Mucosa of stomach (tissue), 1 donor: ENCODE measurements around the gene RGS14.

Experiments used
- H3K27me3 ChIP-seq: one replicate; pipeline ENCODE4 v1.7.0; 2013; ENCODE audit warnings: mild to moderate bottlenecking, low read length; ENCODE audit not compliant: control insufficient read depth, insufficient read depth
- H3K36me3 ChIP-seq: one replicate; pipeline ENCODE4 v1.7.0; 2013; ENCODE audit warnings: low read length; ENCODE audit not compliant: control insufficient read depth, insufficient read depth
- H3K4me1 ChIP-seq: one replicate; pipeline ENCODE4 v1.7.0; 2013; ENCODE audit warnings: mild to moderate bottlenecking, low read length; ENCODE audit not compliant: control insufficient read depth, insufficient read depth
- H3K4me3 ChIP-seq: one replicate; pipeline ENCODE4 v1.7.0; 2013; ENCODE audit warnings: low read length
- H3K9ac ChIP-seq: one replicate; pipeline ENCODE4 v1.7.0; 2013; ENCODE audit warnings: mild to moderate bottlenecking, low read length, moderate library complexity
- H3K9me3 ChIP-seq: one replicate; pipeline ENCODE4 v1.7.0; 2013; ENCODE audit warnings: mild to moderate bottlenecking, low read length, moderate library complexity; ENCODE audit not compliant: control insufficient read depth
- donor health status: Pancreatic carcinoma.

The RGS14 gene

GRCh38 chr5:177363565-177363964, 5.8 kb downstream of the RGS14 start:
- Histone ChIP-seq H3K4me1 (peaks cover 56% of the 10 kb centered on the region), H3K36me3 (no peaks in the 10 kb centered on the region), H3K27me3 (no peaks in the 10 kb centered on the region), H3K9ac (no peak overlapping the region), H3K9me3 (no peaks in the 10 kb centered on the region), H3K4me3 (peak overlapping the region; percentile 31)

- no peaks in the 10 kb centered on the region for H3K27me3 ChIP-seq
- peaks cover 56% of the 10 kb centered on the region for H3K4me1 ChIP-seq
- no peak overlapping the region for H3K9ac ChIP-seq
- no peaks in the 10 kb centered on the region for H3K36me3 ChIP-seq
- H3K4me3 ChIP-seq: no peak overlapping the region
- no peaks in the 10 kb centered on the region for H3K9me3 ChIP-seq
Observed at GRCh38 chr5:177364159-177364962, 6.6 kb downstream of the RGS14 start.

- H3K36me3 ChIP-seq: no peaks in the 10 kb centered on the region
- H3K4me3 ChIP-seq: no peak overlapping the region
- H3K9me3 ChIP-seq: no peaks in the 10 kb centered on the region
- peaks cover 66% of the 10 kb centered on the region for H3K4me1 ChIP-seq
- no peaks in the 10 kb centered on the region for H3K27me3 ChIP-seq
- H3K9ac ChIP-seq: peak overlapping the region; percentile 69
Observed at GRCh38 chr5:177365845-177366527, 8.3 kb downstream of the RGS14 start.

DNA sequence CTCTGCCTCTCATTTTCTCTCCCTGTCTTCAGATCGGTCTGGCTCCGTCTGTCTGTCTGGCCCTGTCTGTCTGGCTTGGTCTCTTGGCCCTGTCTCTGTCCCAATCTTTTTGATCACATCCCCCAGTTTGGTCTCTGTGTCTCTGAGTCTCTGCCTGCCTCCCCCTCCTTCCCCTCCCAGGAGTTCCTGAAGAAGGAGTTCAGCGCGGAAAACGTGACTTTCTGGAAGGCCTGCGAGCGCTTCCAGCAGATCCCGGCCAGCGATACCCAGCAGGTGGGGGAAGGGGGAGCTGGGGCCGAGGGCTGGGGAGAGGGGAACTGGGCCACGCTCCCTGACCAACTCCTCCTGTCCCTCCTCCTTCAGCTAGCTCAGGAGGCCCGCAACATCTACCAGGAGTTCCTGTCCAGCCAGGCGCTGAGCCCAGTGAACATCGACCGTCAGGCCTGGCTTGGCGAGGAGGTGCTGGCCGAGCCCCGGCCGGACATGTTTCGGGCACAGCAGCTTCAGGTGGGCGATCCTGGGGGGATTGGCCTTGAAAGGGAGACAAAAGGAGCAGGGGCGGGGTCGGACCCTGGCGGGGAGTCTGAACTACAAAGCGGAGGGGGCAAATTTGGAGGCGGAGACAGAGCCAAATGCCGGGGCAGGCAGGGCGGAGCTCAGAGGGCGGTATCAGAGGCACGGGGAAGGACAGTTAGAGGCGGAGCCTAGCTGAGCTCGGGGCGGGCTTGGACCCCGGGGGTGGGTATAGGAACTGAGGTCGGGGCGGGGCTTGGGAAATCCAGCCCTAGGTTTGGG, 9.0 kb downstream of the RGS14 start:
- no peaks in the 10 kb centered on the region for H3K36me3 ChIP-seq
- H3K27me3 ChIP-seq: no peaks in the 10 kb centered on the region
- H3K4me3 ChIP-seq: peak overlapping the region; percentile 61
- peak overlapping the region; percentile 69 for H3K9ac ChIP-seq
- H3K9me3 ChIP-seq: no peaks in the 10 kb centered on the region
- H3K4me1 ChIP-seq: peaks cover 74% of the 10 kb centered on the region

DNA sequence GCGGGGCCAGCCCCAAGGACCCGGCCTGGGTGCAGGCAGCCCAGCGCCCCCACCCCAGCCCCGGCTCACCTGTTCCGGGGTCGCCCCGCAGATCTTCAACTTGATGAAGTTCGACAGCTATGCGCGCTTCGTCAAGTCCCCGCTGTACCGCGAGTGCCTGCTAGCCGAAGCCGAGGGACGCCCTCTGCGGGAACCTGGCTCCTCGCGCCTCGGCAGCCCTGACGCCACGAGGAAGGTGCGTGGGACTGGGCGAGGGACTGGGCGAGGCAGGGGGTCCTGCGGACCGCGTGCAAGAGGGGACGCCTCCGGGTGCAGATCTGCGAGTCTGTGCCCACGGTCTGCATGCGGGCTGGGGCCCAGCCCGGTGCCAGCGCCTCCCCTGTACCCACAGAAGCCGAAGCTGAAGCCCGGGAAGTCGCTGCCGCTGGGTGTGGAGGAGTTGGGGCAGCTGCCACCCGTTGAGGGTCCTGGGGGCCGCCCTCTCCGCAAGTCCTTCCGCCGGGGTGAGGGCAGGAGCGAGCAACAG, 9.7 kb downstream of the RGS14 start:
- H3K4me3 ChIP-seq: peak overlapping the region; percentile 61
- H3K9me3 ChIP-seq: no peaks in the 10 kb centered on the region
- peak overlapping the region; percentile 69 for H3K9ac ChIP-seq
- peaks cover 71% of the 10 kb centered on the region for H3K4me1 ChIP-seq
- H3K36me3 ChIP-seq: no peaks in the 10 kb centered on the region
- no peaks in the 10 kb centered on the region for H3K27me3 ChIP-seq

- no peaks in the 10 kb centered on the region for H3K9me3 ChIP-seq
- H3K36me3 ChIP-seq: no peaks in the 10 kb centered on the region
- H3K4me3 ChIP-seq: no peak overlapping the region
- H3K27me3 ChIP-seq: no peaks in the 10 kb centered on the region
- H3K9ac ChIP-seq: no peak overlapping the region
- H3K4me1 ChIP-seq: peaks cover 65% of the 10 kb centered on the region
Observed at GRCh38 chr5:177367981-177368868, 10.5 kb downstream of the RGS14 start.

- no peaks in the 10 kb centered on the region for H3K9me3 ChIP-seq
- no peaks in the 10 kb centered on the region for H3K36me3 ChIP-seq
- no peak overlapping the region for H3K4me3 ChIP-seq
- no peak overlapping the region for H3K9ac ChIP-seq
- peaks cover 61% of the 10 kb centered on the region for H3K4me1 ChIP-seq
- H3K27me3 ChIP-seq: no peaks in the 10 kb centered on the region
Observed at GRCh38 chr5:177368869-177369644, 11.3 kb downstream of the RGS14 start.

- peaks cover 61% of the 10 kb centered on the region for H3K4me1 ChIP-seq
- H3K4me3 ChIP-seq: no peak overlapping the region
- H3K9me3 ChIP-seq: no peaks in the 10 kb centered on the region
- no peaks in the 10 kb centered on the region for H3K36me3 ChIP-seq
- no peaks in the 10 kb centered on the region for H3K27me3 ChIP-seq
- no peak overlapping the region for H3K9ac ChIP-seq
Observed at GRCh38 chr5:177369645-177370440, 12.1 kb downstream of the RGS14 start.

DNA sequence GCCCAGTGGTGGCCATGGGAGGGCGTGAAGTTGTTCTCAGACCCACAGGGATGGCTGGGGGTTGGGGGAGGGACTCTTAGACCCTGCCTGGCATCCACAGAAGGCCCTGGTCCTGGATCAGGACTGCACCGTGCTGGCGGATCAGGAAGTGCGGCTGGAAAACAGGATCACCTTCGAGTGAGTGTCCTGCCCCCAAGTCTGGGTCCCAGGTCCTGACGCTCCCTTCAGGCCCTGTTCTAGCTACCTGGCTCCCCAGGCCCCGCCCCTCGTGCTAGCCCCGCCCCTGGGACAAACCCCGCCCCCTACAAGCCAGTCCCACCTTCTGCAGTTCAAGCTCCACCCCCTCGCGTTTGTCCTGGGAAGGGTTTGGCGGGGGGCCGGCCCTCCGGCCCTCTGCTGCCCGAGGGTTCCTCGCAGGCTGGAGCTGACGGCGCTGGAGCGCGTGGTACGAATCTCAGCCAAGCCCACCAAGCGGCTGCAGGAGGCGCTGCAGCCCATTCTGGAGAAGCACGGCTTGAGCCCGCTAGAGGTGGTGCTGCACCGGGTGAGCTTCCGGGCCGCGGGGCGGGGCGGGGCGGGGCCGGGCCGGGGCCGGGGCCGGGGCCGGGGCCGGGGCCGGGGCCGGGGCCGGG, 12.9 kb downstream of the RGS14 start:
- Histone ChIP-seq H3K4me1 (peaks cover 56% of the 10 kb centered on the region), H3K4me3 (no peak overlapping the region), H3K36me3 (no peaks in the 10 kb centered on the region), H3K9me3 (no peaks in the 10 kb centered on the region), H3K9ac (no peak overlapping the region), H3K27me3 (no peaks in the 10 kb centered on the region)
